H1 (cell line): ENCODE data around the gene LDLRAD4. TPM values are rescaled to one million over a fixed set of nuclear protein-coding genes. Genes with fewer than 3 reads are reported as not detected.

Experiments
- CTCF ChIA-PET: fragments of 300-600 bp; sonication (Branson Sonifier 250); formaldehyde crosslinking; loops from one replicate; lab custom pipeline; 2021; ENCODE audit not compliant: partially characterized antibody; lab: Charles Lee
- POLR2A ChIA-PET: fragments of 300-600 bp; sonication (Branson Sonifier 250); formaldehyde crosslinking; loops from one replicate; lab custom pipeline; 2021; ENCODE audit warnings: inconsistent platforms; ENCODE audit not compliant: partially characterized antibody; lab: Charles Lee
- DNase-seq, 2 experiments: peaks; one replicate each; pipeline versions ENCODE4 v3.0.0 to v3.0.0-alpha.2; 2010 to 2022; ENCODE audit warnings: low spot score in 2 of 2, low read depth in 1 of 2, mixed read lengths in 1 of 2
- FAIRE-seq: peaks from 2 replicates; lab custom pipeline; 2011; peaks lifted over from hg19 to GRCh38; lab: Jason Lieb, UNC
- H2AFZ ChIP-seq: 2 replicates; pipeline ENCODE4 v1.8.1; 2012; ENCODE audit warnings: low read length, inconsistent platforms
- H2AK5ac ChIP-seq: 2 replicates; pipeline ENCODE4 v1.6.1; 2013; ENCODE audit warnings: low read depth, low read length
- H2BK120ac ChIP-seq: replicated peaks from 2 replicates; pipeline ENCODE3; 2013; ENCODE audit warnings: low read depth, low read length, inconsistent platforms
- H2BK12ac ChIP-seq: 2 replicates; pipeline ENCODE4 v1.6.1; 2013; ENCODE audit warnings: low read depth, low read length
- H2BK15ac ChIP-seq: 2 replicates; pipeline ENCODE4 v1.6.1; 2013; ENCODE audit warnings: low read length
- H2BK20ac ChIP-seq: 2 replicates; pipeline ENCODE4 v1.6.1; 2013; ENCODE audit warnings: low read length
- H2BK5ac ChIP-seq: 2 replicates; pipeline ENCODE4 v1.6.1; 2013; ENCODE audit warnings: low read depth, low read length
- H3K14ac ChIP-seq: 2 replicates; pipeline ENCODE4 v1.6.1; 2013; ENCODE audit warnings: inconsistent platforms; ENCODE audit not compliant: insufficient read length
- H3K18ac ChIP-seq: 2 replicates; pipeline ENCODE4 v1.6.1; 2013; ENCODE audit warnings: low read length; ENCODE audit errors: extremely low read depth
- H3K23ac ChIP-seq: 2 replicates; pipeline ENCODE4 v1.6.1; 2013; ENCODE audit warnings: inconsistent platforms; ENCODE audit not compliant: insufficient read length
- H3K23me2 ChIP-seq: 2 replicates; pipeline ENCODE4 v1.6.1; 2013; ENCODE audit warnings: low read depth, low read length
- H3K27ac ChIP-seq: 2 replicates; pipeline ENCODE4 v1.6.1; 2011; ENCODE audit warnings: low read depth, low read length, inconsistent platforms
- H3K27me3 ChIP-seq, 4 experiments: replicated peaks in 1 of 4; 1 replicate in 1 of 4; 2 replicates in 3 of 4; pipeline versions ENCODE4 v1.6.1 to v1.8.1; 2011 to 2013; ENCODE audit warnings: low read length in 3 of 4, mild to moderate bottlenecking in 3 of 4, inconsistent platforms in 2 of 4, mixed read lengths in 2 of 4, moderate library complexity in 1 of 4; ENCODE audit not compliant: control insufficient read depth in 3 of 4, insufficient read depth in 3 of 4; ENCODE audit errors: extremely low read depth in 1 of 4
- H3K36me3 ChIP-seq, 4 experiments: 2 replicates each; pipeline versions ENCODE4 v1.6.1 to v1.8.1; 2011 to 2013; ENCODE audit warnings: mild to moderate bottlenecking in 4 of 4, low read length in 3 of 4, moderate library complexity in 2 of 4, control low read depth in 1 of 4, inconsistent platforms in 1 of 4; ENCODE audit not compliant: insufficient read depth in 4 of 4, control insufficient read depth in 2 of 4
- H3K4ac ChIP-seq: replicated peaks from 2 replicates; pipeline ENCODE3; 2013; ENCODE audit warnings: low read length, low read depth, mixed read lengths, inconsistent platforms; ENCODE audit not compliant: insufficient read length
- H3K4me1 ChIP-seq, 4 experiments: replicated peaks in 1 of 4; 1 replicate in 1 of 4; 2 replicates in 3 of 4; pipeline versions ENCODE4 v1.6.1 to v1.8.1; 2011 to 2013; ENCODE audit warnings: low read length in 3 of 4, inconsistent platforms in 2 of 4, mixed read lengths in 1 of 4; ENCODE audit not compliant: insufficient read depth in 4 of 4, control insufficient read depth in 3 of 4
- H3K4me2 ChIP-seq, 2 experiments: 2 replicates each; pipeline versions ENCODE4 v1.6.1 to v1.8.1; 2011 to 2013; ENCODE audit warnings: low read depth in 2 of 2, low read length in 2 of 2, control low read depth in 1 of 2, inconsistent platforms in 1 of 2, mild to moderate bottlenecking in 1 of 2; ENCODE audit not compliant: insufficient read depth in 1 of 2
- H3K4me3 ChIP-seq, 4 experiments: fragments of 200-600, 300-600 bp in 1 of 4; sonication (generic), shearing (Covaris generic), sonication (Bioruptor Twin) in 1 of 4; 2 replicates each; pipeline versions ENCODE4 v1.5.1 to v1.8.1; 2011 to 2016; ENCODE audit warnings: low read length in 4 of 4, low read depth in 3 of 4, control low read depth in 2 of 4, inconsistent platforms in 2 of 4, mild to moderate bottlenecking in 2 of 4, mixed read lengths in 1 of 4, moderate library complexity in 1 of 4; ENCODE audit not compliant: insufficient read depth in 2 of 4; ENCODE audit errors: extremely low read depth in 1 of 4
- H3K56ac ChIP-seq: replicated peaks from 2 replicates; pipeline ENCODE3; 2013; ENCODE audit warnings: low read depth, mild to moderate bottlenecking, mixed read lengths, low read length, inconsistent platforms; ENCODE audit not compliant: insufficient read length
- H3K79me1 ChIP-seq: 2 replicates; pipeline ENCODE4 v1.6.1; 2013; ENCODE audit warnings: low read depth, low read length, control low read depth
- H3K79me2 ChIP-seq, 2 experiments: 2 replicates each; pipeline versions ENCODE4 v1.6.1 to v1.8.1; 2012 to 2013; ENCODE audit warnings: low read length in 2 of 2, mild to moderate bottlenecking in 2 of 2, inconsistent platforms in 1 of 2; ENCODE audit not compliant: insufficient read depth in 2 of 2, control insufficient read depth in 1 of 2
- H3K9ac ChIP-seq, 4 experiments: replicated peaks in 1 of 4; 1 replicate in 1 of 4; 2 replicates in 3 of 4; pipeline versions ENCODE4 v1.6.1 to v1.8.1; 2011 to 2013; ENCODE audit warnings: low read depth in 3 of 4, low read length in 3 of 4, control low read depth in 2 of 4, mild to moderate bottlenecking in 2 of 4, moderate library complexity in 2 of 4, inconsistent platforms in 1 of 4; ENCODE audit errors: extremely low read depth in 1 of 4
- H3K9me3 ChIP-seq, 2 experiments: 2 replicates each; pipeline versions ENCODE4 v1.6.1 to v1.8.1; 2012 to 2013; ENCODE audit warnings: mild to moderate bottlenecking in 2 of 2, moderate library complexity in 2 of 2, control low read depth in 1 of 2, inconsistent platforms in 1 of 2, low read depth in 1 of 2, low read length in 1 of 2, mixed read lengths in 1 of 2; ENCODE audit not compliant: insufficient read depth in 2 of 2
- H4K20me1 ChIP-seq, 2 experiments: replicated peaks in 1 of 2; 2 replicates each; pipeline versions ENCODE3 to v1.8.1; 2011 to 2013; ENCODE audit warnings: inconsistent platforms in 2 of 2, low read length in 2 of 2, mild to moderate bottlenecking in 1 of 2; ENCODE audit not compliant: insufficient read depth in 2 of 2, control insufficient read depth in 1 of 2
- H4K5ac ChIP-seq: 2 replicates; pipeline ENCODE4 v1.6.1; 2013; ENCODE audit warnings: low read length, low read depth, mixed read lengths, inconsistent platforms; ENCODE audit not compliant: insufficient read length
- H4K8ac ChIP-seq: 2 replicates; pipeline ENCODE4 v1.8.0; 2013; ENCODE audit warnings: mild to moderate bottlenecking, moderate library complexity, low read length, inconsistent platforms; ENCODE audit not compliant: insufficient read depth; ENCODE audit errors: extremely low read depth
- H4K91ac ChIP-seq: replicated peaks from 2 replicates; pipeline ENCODE3; 2013; ENCODE audit warnings: low read length, mixed read lengths, inconsistent platforms; ENCODE audit not compliant: insufficient read length
- ASH2L ChIP-seq: fragments of 200-600, 300-600 bp; sonication (generic); IDR thresholded peaks from one replicate; pipeline ENCODE4 v1.7.1; 2017; ENCODE audit warnings: low read length
- CBX5 ChIP-seq: fragments of 300-800, 300-1000 bp; sonication (generic); IDR thresholded peaks from 2 replicates; pipeline ENCODE4 v1.7.1; 2016; ENCODE audit warnings: antibody characterized with exemption, low read length, low read depth
- CEBPB ChIP-seq: IDR thresholded peaks from 2 replicates; pipeline ENCODE4 v1.6.1; 2012; ENCODE audit warnings: low read depth, low read length
- CTBP2 ChIP-seq: IDR thresholded peaks from 2 replicates; pipeline ENCODE4 v1.7.0; 2011; ENCODE audit warnings: borderline replicate concordance, mild to moderate bottlenecking, moderate library complexity, mixed read lengths, low read length; ENCODE audit not compliant: insufficient read depth, insufficient read length
- GTF2F1 ChIP-seq: IDR thresholded peaks from 2 replicates; pipeline ENCODE4 v1.6.1; 2012; ENCODE audit warnings: low read depth, low read length, improper control_type of control experiment, borderline replicate concordance
- PHF8 ChIP-seq: fragments of 200-600 bp; sonication (generic); conservative IDR thresholded peaks from 2 replicates; pipeline ENCODE4 v1.7.1; 2012; ENCODE audit warnings: low read depth, mild to moderate bottlenecking, inconsistent platforms, low read length, moderate library complexity
- SAP30 ChIP-seq: fragments of 300-600 bp; sonication (generic); IDR thresholded peaks from 2 replicates; pipeline ENCODE4 v1.7.1; 2012; ENCODE audit warnings: low read length, moderate library complexity, mild to moderate bottlenecking, inconsistent platforms; ENCODE audit not compliant: insufficient read depth, insufficient replicate concordance
- SIRT6 ChIP-seq: IDR thresholded peaks from one replicate; pipeline ENCODE4 v1.7.1; 2012; ENCODE audit warnings: low read length, inconsistent platforms
- SRF ChIP-seq: IDR thresholded peaks from 2 replicates; pipeline ENCODE4 v1.6.1; 2011; ENCODE audit warnings: mild to moderate bottlenecking, low read depth, low read length, moderate library complexity
- SUZ12 ChIP-seq: fragments of 200-600 bp; sonication (generic); IDR thresholded peaks from 2 replicates; pipeline ENCODE4 v1.6.1; 2012; ENCODE audit warnings: mild to moderate bottlenecking, inconsistent platforms, low read length, moderate library complexity, mixed read lengths
- TCF12 ChIP-seq: IDR thresholded peaks from 2 replicates; pipeline ENCODE4 v1.6.1; 2011; ENCODE audit warnings: low read depth, mild to moderate bottlenecking, low read length
- ZNF274 ChIP-seq: IDR thresholded peaks from 2 replicates; pipeline ENCODE4 v1.7.0; 2012; ENCODE audit warnings: low read length, borderline replicate concordance; ENCODE audit errors: extremely low read depth
- WGBS, 2 experiments: shearing (Covaris generic) in 1 of 2; methylation state at CpG; one replicate each; pipeline versions ENCODE4 v1.1.6 to v1.1.7; 2013 to 2015; ENCODE audit warnings: low lambda C conversion rate in 2 of 2, mixed read lengths in 2 of 2, inconsistent platforms in 1 of 2, low coverage in 1 of 2, missing lambda C conversion rate in 1 of 2; ENCODE audit not compliant: insufficient replicate concordance in 2 of 2, insufficient coverage in 1 of 2, insufficient read length in 1 of 2; ENCODE audit errors: extremely low coverage in 1 of 2, missing lambda C conversion rate in 1 of 2; 5-methylcytosine and 5-hydroxymethylcytosine counted together
- polyA plus RNA-seq, 7 experiments: library from polyadenylated mRNA; depleted of rRNA in 3 of 7; stranded (reverse) in 5 of 7; unstranded in 2 of 7; fragments of >200 nt in 5 of 7; fragments of 200-250 nt in 2 of 7; gene quantifications; 1 replicate in 5 of 7; 2 replicates in 1 of 7; 4 replicates in 1 of 7; pipeline versions ENCODE4 v1.2.1 to v1.2.3, GENCODE V29; 2011 to 2013; ENCODE audit warnings: missing spikeins in 2 of 7, mixed read lengths in 2 of 7
- total RNA-seq: library from RNA; stranded (reverse); fragmentation: NEBNext Ultra II Directional; extraction: Animal tissue kit (Norgen Biotek cat#: 25700); gene quantifications from 2 replicates; pipeline ENCODE4 v1.2.1, GENCODE V29; 2021

Gene LDLRAD4
- total and polyA plus RNA-seq, 2 of the 8 experiments (the other 6 are each of a cell fraction or from before 2014, with no cell fraction given), result 0.77 to 1.4 TPM

DNA sequence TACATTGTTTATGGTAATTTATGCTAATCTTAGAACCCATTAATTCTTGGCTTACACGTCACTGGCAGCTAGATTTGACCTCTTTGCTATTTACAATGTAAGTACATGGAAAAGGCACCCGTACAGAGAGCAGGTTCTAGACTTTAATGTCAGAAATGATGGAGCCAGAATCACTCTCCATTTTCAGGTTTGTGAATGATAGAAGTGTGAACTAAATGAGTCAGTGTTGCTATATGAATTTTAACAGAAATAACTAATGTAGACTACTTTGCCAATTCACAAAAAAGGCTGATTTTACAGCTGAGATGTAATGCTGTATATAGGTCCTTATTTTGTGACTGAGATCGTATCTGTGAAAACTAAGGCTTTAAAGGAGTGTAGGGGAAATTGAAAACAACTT is 214.6 kb downstream of the LDLRAD4 start:
- Histone ChIP-seq H4K91ac (no peak overlapping the region), H2BK120ac (no peak overlapping the region), H3K36me3 (no peaks in the 10 kb centered on the region; a peak in 1 of 8 replicates), H3K23me2 (no peaks in the 10 kb centered on the region), H2BK12ac (no peak overlapping the region), H2AK5ac (no peak overlapping the region), H3K79me2 (no peaks in the 10 kb centered on the region), H3K4me3 (no peak overlapping the region), H3K27me3 (no peaks in the 10 kb centered on the region; a peak in 1 of 7 replicates), H3K9ac (no peak overlapping the region), H3K27ac (no peak overlapping the region), H3K14ac (no peak overlapping the region), H4K5ac (no peak overlapping the region), H3K56ac (no peak overlapping the region), H3K4me2 (no peak overlapping the region), H3K9me3 (no peaks in the 10 kb centered on the region), H3K4me1 (peaks cover 0 to 7% (median 0%) of the 10 kb centered on the region in 4 experiments; a peak in 1 of 7 replicates), H2AFZ (no peak overlapping the region), H3K18ac (no peak overlapping the region), H4K8ac (no peak overlapping the region), H2BK20ac (no peak overlapping the region), H3K23ac (no peak overlapping the region), H3K4ac (no peak overlapping the region), H2BK5ac (no peak overlapping the region), H4K20me1 (no peaks in the 10 kb centered on the region), H2BK15ac (no peak overlapping the region), H3K79me1 (no peaks in the 10 kb centered on the region)
- TF ChIP-seq TCF12 (no peak), SRF (no peak), ASH2L (no peak), GTF2F1 (no peak), CBX5 (no peak), ZNF274 (no peak), CTBP2 (no peak), SIRT6 (no peak), CEBPB (no peak), PHF8 (no peak), SUZ12 (no peak), SAP30 (no peak)
- DNase-seq (no peak), FAIRE-seq (no peak)
- ChIA-PET POLR2A (no interaction called here), CTCF (no interaction called here)
- WGBS, 2 experiments, result 87% methylated on average over 3 of the region's 3 CpGs; no CpG with 5 or more reads in 1 of the 2 experiments
